MG63 (cell line): ENCODE data around the gene RFPL4AL1. TPM values are rescaled to one million over a fixed set of nuclear protein-coding genes. Genes with fewer than 3 reads are reported as not detected.
A peak's percentile ranks its signal among the peaks of the same experiment; 100 is the strongest.

Source experiments
- DNase-seq: peaks from one replicate; pipeline ENCODE4 v3.0.0-alpha.2; 2020
- H3K27me3 ChIP-seq: fragments of 250-450 bp; sonication (Bioruptor Pico); 2 replicates; pipeline ENCODE4 v1.5.1; 2020; ENCODE audit warnings: mild to moderate bottlenecking, moderate library complexity
- H3K36me3 ChIP-seq: fragments of 250-450 bp; sonication (Bioruptor Pico); 2 replicates; pipeline ENCODE4 v1.5.1; 2020; ENCODE audit warnings: mild to moderate bottlenecking, moderate library complexity
- H3K4me3 ChIP-seq: fragments of 250-450 bp; sonication (Bioruptor Pico); 2 replicates; pipeline ENCODE4 v1.5.1; 2020; ENCODE audit warnings: mild to moderate bottlenecking, moderate library complexity
- H3K9me3 ChIP-seq: fragments of 250-450 bp; sonication (Bioruptor Pico); 2 replicates; pipeline ENCODE4 v1.5.1; 2020; ENCODE audit warnings: mild to moderate bottlenecking, moderate library complexity
- total RNA-seq: library from RNA; depleted of rRNA; stranded (reverse); fragments of >200 nt; shearing (Covaris generic); gene quantifications from 2 replicates; pipeline ENCODE4 v1.2.3, GENCODE V29; 2014; ENCODE audit warnings: low replicate concordance; rRNA removed

RFPL4AL1 gene
- total RNA-seq, 1 experiment from 2014 or later = not detected

DNA sequence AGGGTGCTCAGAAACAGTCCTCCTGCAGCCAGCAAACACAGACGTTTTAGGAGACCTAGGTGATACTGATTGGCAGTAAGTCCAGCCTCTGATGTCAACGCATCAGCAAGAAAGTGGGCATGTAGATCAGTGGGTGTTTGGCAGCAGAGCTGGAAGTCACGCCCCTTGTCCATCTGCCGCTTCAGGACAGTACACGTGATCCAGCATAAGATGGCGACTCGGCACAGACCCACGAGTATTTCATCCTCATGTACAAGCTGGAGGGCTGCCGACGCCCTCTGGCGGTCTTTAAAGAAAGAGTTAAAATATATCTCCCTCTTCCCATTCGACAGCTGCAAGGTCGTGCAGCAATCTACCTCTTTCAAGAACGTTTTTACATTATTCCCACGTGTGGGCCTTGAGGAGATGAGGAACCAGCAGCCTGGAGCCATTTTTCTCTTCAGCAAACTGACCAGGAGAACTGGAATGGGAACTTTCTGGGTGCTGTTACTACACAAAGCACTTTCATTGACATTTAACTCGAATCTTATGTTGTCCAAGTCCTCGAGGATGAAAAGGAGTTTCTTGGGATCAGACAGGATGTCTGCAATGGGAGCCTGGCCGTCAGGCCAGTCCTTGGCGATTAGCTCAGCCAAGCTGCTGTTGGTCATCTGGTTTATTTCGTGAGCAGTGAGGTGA, 40.6 kb downstream of the RFPL4AL1 start:
- Histone ChIP-seq H3K36me3 (no peaks in the 10 kb centered on the region), H3K9me3 (no peaks in the 10 kb centered on the region; the same call in 1 of the 2 replicates), H3K27me3 (peaks cover 7% of the 10 kb centered on the region), H3K4me3 (no peak overlapping the region)
- peak; percentile 72 for DNase-seq

DNA sequence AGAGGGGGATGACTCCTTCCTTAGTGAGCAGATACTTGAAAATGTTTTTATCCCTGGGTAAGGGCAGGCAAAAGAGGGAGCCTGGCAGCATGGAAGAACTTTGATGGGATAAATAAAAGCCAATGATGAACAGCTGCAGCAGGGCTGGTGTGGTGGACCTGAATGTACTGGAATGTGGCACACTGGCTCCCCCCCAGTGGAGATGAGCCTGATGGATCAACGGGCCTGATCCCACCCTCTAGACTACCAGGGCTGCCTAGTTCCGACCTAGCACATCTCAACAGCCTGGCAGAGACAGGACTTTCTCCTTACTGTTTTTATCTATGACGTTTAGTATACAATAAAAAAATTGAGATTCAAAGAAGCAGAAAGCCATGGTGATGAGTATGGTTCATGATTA, 42.4 kb downstream of the RFPL4AL1 start:
- Histone ChIP-seq H3K27me3 (peaks cover 7% of the 10 kb centered on the region), H3K9me3 (no peaks in the 10 kb centered on the region; the same call in 1 of the 2 replicates), H3K4me3 (no peak overlapping the region), H3K36me3 (no peaks in the 10 kb centered on the region)
- DNase-seq = no peak

DNA sequence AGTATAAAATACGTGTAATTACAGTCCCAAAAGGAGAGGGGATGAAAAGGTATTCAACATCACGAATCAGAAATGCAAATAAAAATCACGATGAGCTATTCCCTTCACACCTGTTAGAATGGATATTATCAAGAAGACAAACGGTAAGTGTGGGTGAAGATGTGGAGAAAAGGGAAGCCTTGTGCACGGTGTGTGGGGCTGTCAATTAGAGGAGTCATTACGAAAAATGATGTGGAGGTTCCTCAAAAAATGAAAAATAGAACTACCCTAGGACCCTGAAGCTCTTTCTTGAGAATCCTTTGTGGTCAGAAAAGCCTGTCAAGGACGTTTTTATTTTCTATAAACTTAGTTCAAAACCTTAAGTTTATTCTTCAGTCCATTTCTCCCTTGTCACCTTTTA, 43.5 kb downstream of the RFPL4AL1 start:
- H3K27me3 ChIP-seq = peaks cover 7% of the 10 kb centered on the region
- H3K4me3 ChIP-seq = no peak overlapping the region
- no peaks in the 10 kb centered on the region; the same call in 1 of the 2 replicates for H3K9me3 ChIP-seq
- DNase-seq = no peak
- H3K36me3 ChIP-seq = no peaks in the 10 kb centered on the region

DNA sequence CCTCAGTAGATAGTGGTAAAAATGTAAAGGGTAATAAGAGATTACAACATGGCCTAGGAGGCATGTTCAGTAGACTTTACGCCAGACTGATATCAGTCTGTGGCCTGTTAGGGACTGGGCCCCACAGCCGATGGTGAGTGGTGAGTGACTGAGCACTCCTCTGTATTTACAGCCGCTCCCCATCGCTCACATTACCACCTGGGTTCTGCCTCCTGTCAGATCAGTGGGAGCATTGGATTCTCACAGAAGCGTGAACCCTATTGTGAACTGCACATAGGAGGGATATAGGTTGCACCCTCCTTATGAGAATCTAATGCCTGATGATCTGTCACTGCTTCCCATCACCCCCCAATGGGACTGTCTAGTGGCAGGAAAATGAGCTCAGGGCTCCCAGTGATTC, 45.0 kb downstream of the RFPL4AL1 start:
- H3K9me3 ChIP-seq = no peaks in the 10 kb centered on the region; the same call in 1 of the 2 replicates
- peaks cover 7% of the 10 kb centered on the region for H3K27me3 ChIP-seq
- H3K4me3 ChIP-seq = no peak overlapping the region
- DNase-seq = no peak
- H3K36me3 ChIP-seq = no peaks in the 10 kb centered on the region

DNA sequence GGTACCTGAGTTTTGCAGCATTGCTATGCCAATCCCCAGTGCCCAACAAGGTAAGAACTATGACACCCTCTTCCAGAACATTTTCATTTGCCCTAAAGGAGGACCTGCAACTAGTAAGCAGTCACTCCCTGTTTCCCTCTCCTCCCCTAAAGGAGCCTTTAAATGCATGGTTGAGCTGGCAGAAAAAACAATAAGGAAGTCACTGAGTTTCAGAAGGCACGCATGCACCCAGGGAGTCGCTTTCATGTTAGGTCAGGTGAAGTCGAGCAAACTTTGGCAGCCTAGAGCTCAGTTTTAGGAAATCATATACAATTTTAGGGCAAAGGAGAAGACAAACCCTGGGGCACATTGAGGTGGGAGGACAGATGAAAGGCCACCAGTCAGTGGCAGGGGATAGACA, 51.1 kb downstream of the RFPL4AL1 start:
- no peak overlapping the region for H3K4me3 ChIP-seq
- H3K9me3 ChIP-seq = no peaks in the 10 kb centered on the region
- H3K36me3 ChIP-seq = no peaks in the 10 kb centered on the region
- no peak for DNase-seq
- H3K27me3 ChIP-seq = no peaks in the 10 kb centered on the region

Other genes with a start within 250 kb of the RFPL4AL1 start
- 0.20 TPM in 1 of 2 replicates, not detected in the other for gene SBK2, start 232.0 kb upstream of the RFPL4AL1 start, total RNA-seq
- 0.43 TPM in 1 of 2 replicates, not detected in the other for gene SBK3, start 223.6 kb upstream of the RFPL4AL1 start, total RNA-seq
- 7.2 and 8.6 TPM in 2 replicates for gene ZNF579, start 188.3 kb upstream of the RFPL4AL1 start, total RNA-seq
- gene FIZ1, start 169.6 kb upstream of the RFPL4AL1 start, total RNA-seq = 2.9 and 4.0 TPM in 2 replicates
- gene ZNF524, start 168.8 kb upstream of the RFPL4AL1 start, total RNA-seq = 7.9 and 22.4 TPM in 2 replicates
- 0.66 and 0.69 TPM in 2 replicates for gene ZNF865, start 163.5 kb upstream of the RFPL4AL1 start, total RNA-seq
- gene ZNF784, start 144.6 kb upstream of the RFPL4AL1 start, total RNA-seq = 9.0 and 12.6 TPM in 2 replicates
- gene ZNF580, start 128.1 kb upstream of the RFPL4AL1 start, total RNA-seq = 7.5 and 8.0 TPM in 2 replicates
- gene ZNF581, start 125.5 kb upstream of the RFPL4AL1 start, total RNA-seq = 8.7 and 17.5 TPM in 2 replicates
- gene CCDC106, start 120.9 kb upstream of the RFPL4AL1 start, total RNA-seq = 1.3 and 4.8 TPM in 2 replicates
- 128 and 226 TPM in 2 replicates for gene U2AF2, start 114.1 kb upstream of the RFPL4AL1 start, total RNA-seq
- gene EPN1, start 93.9 kb upstream of the RFPL4AL1 start, total RNA-seq = 57.1 and 158 TPM in 2 replicates
- not detected in 2 replicates for gene NLRP9, start 30.7 kb upstream of the RFPL4AL1 start, total RNA-seq
- not detected in 2 replicates for gene RFPL4A, start 10.0 kb upstream of the RFPL4AL1 start, total RNA-seq
- gene NLRP11, start 62.9 kb downstream of the RFPL4AL1 start, total RNA-seq = not detected in 2 replicates
- gene NLRP4, start 67.4 kb downstream of the RFPL4AL1 start, total RNA-seq = not detected in 2 replicates
- gene NLRP13, start 163.2 kb downstream of the RFPL4AL1 start, total RNA-seq = not detected in 2 replicates
- not detected in 2 replicates for gene NLRP8, start 178.7 kb downstream of the RFPL4AL1 start, total RNA-seq
- gene NLRP5, start 217.7 kb downstream of the RFPL4AL1 start, total RNA-seq = not detected in 2 replicates